Measurements from ENCODE around the gene RNF149. TPM values are rescaled to one million over a fixed set of nuclear protein-coding genes. Genes with fewer than 3 reads are reported as not detected.

RNF149 gene
- total RNA-seq, 1 donor from 2014 or later = 120 TPM

GRCh38 chr2:101291973-101292372 is 16.5 kb downstream of the RNF149 start:
- H3K36me3 ChIP-seq (ENCODE audit: control insufficient read depth, insufficient read depth, low read length) = peaks cover 7% of the 10 kb centered on the region
- DNase-seq (ENCODE audit: low read depth) = no peak
- FAIRE-seq = no peak
- H3K4me3 ChIP-seq (ENCODE audit: low read depth, low read length) = no peak overlapping the region
- H3K27me3 ChIP-seq (ENCODE audit: control insufficient read depth, insufficient read depth, low read length) = no peaks in the 10 kb centered on the region
- no peak for TF ChIP-seq CTCF (IDR thresholded peaks at IDR 0.05; ENCODE audit: insufficient read depth, low read length, severe bottlenecking)

DNA sequence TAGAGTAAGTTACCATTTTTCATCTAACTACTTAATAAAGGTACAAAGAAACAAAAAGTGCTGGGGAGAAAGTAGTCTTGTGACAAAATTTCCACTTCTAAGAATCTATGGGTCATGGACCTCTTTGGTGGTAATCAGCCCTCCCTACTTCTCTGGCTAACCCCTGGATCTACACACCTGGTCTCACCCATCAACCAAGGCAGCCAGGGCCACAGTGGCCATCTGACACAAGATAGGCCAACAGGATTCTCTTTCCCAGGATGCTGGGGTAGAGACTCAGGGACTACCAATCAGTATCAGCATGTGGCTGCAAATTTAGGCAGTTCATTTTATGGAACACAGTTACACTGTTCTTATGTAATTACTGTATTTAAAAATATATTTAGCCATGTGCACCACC is 17.8 kb downstream of the RNF149 start:
- H3K4me3 ChIP-seq (ENCODE audit: low read depth, low read length) = no peak overlapping the region
- peaks cover 11% of the 10 kb centered on the region for H3K36me3 ChIP-seq (ENCODE audit: control insufficient read depth, insufficient read depth, low read length)
- H3K27me3 ChIP-seq (ENCODE audit: control insufficient read depth, insufficient read depth, low read length) = no peaks in the 10 kb centered on the region
- FAIRE-seq (no peak), DNase-seq (ENCODE audit: low read depth) (no peak)
- no peak for TF ChIP-seq CTCF (IDR thresholded peaks at IDR 0.05; ENCODE audit: insufficient read depth, low read length, severe bottlenecking)

GRCh38 chr2:101287303-101287702 is 21.2 kb downstream of the RNF149 start:
- no peak for DNase-seq (ENCODE audit: low read depth)
- FAIRE-seq = no peak
- Histone ChIP-seq H3K4me3 (ENCODE audit: low read depth, low read length) (no peak overlapping the region), H3K36me3 (ENCODE audit: control insufficient read depth, insufficient read depth, low read length) (peaks cover 14% of the 10 kb centered on the region), H3K27me3 (ENCODE audit: control insufficient read depth, insufficient read depth, low read length) (no peaks in the 10 kb centered on the region)
- TF ChIP-seq CTCF (IDR thresholded peaks at IDR 0.05; ENCODE audit: insufficient read depth, low read length, severe bottlenecking) = no peak

DNA sequence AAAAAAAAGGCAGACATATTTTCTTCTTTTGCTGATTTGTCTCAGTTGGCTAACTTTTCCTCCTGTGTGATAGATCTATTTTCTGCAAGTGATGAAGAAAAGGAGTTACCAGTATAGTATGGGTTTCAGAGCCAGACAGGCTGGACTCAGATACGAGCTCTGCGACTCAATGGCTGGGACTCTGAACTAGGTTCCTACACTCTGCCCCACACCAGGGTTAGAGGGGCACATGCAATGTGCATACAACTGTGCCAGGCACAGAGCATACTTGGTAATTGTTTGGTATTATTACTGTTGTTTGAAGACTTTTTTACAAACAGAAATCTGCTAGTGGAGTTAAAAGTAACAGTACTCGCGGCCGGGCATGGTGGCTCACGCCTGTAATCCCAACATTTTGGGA is 21.8 kb downstream of the RNF149 start:
- Histone ChIP-seq H3K4me3 (ENCODE audit: low read depth, low read length) (no peak overlapping the region), H3K36me3 (ENCODE audit: control insufficient read depth, insufficient read depth, low read length) (peaks cover 18% of the 10 kb centered on the region), H3K27me3 (ENCODE audit: control insufficient read depth, insufficient read depth, low read length) (no peaks in the 10 kb centered on the region)
- no peak for DNase-seq (ENCODE audit: low read depth)
- no peak for FAIRE-seq
- no peak for TF ChIP-seq CTCF (IDR thresholded peaks at IDR 0.05; ENCODE audit: insufficient read depth, low read length, severe bottlenecking)

- Histone ChIP-seq H3K4me3 (ENCODE audit: low read depth, low read length) (no peak overlapping the region), H3K27me3 (ENCODE audit: control insufficient read depth, insufficient read depth, low read length) (no peaks in the 10 kb centered on the region), H3K36me3 (ENCODE audit: control insufficient read depth, insufficient read depth, low read length) (peaks cover 21% of the 10 kb centered on the region)
- FAIRE-seq (no peak), DNase-seq (ENCODE audit: low read depth) (no peak)
- no peak for TF ChIP-seq CTCF (IDR thresholded peaks at IDR 0.05; ENCODE audit: insufficient read depth, low read length, severe bottlenecking)
Observed at GRCh38 chr2:101282980-101283379, 25.5 kb downstream of the RNF149 start.

GRCh38 chr2:101281482-101281881 is 27.0 kb downstream of the RNF149 start:
- Histone ChIP-seq H3K36me3 (ENCODE audit: control insufficient read depth, insufficient read depth, low read length) (peaks cover 18% of the 10 kb centered on the region), H3K4me3 (ENCODE audit: low read depth, low read length) (no peak overlapping the region), H3K27me3 (ENCODE audit: control insufficient read depth, insufficient read depth, low read length) (no peaks in the 10 kb centered on the region)
- DNase-seq (ENCODE audit: low read depth) (no peak), FAIRE-seq (no peak)
- TF ChIP-seq CTCF (IDR thresholded peaks at IDR 0.05; ENCODE audit: insufficient read depth, low read length, severe bottlenecking) = no peak
